ENCODE data around the gene FILIP1L.
A peak's percentile ranks its signal among the peaks of the same experiment; 100 is the strongest.

FILIP1L gene

DNA sequence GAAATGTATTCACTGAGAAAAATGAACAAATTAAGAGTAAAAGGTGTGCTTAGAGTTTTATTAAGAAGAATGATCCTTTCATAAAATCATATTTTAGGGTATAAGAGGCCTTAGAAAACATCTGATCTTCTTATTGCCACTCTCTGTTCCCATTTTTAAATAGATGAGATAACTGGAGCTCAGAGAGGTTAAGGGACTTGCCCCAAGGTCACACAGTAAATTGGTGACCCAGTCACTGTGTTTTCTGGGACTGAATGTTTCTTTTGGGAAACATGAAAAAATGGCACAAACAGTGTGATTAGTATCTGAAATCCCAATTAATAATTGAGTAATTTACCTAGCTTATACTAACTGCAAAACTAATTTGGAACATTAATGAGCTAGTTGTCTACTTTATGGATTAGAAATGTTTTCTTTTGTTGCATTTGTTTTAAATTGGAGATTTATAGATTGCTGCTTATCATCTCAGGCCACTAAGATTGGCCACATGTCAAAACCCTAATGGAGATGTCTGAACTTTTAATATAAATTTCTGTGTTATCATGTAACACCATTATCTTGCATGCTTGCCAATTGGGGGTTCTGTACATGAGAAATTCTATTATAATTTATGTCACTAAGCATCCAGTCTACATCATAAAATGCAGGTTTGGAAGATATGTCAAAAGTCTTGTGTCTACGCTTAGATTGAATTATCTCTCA is 231.7 kb downstream of the FILIP1L start:
- ATAC-seq (replicated peaks): no peak

DNA sequence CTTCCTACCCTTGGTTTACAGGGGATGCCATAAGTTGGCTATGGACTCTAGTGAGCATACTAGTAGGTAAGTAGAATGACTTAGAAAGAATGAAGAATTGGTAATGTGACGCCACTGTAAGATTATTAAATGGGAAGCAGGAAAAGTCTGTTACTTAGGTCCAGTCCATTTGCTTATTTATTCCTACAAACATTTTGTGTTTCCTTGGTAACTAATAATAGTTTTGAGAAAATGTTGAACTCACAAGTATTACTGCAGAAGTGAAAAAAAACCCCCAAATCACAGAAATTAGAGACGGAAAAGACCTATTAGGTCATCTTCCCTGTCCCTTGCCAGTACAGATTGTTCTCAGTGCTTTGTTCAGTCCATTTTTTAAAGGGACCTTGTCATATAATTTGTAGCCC is 233.2 kb downstream of the FILIP1L start:
- Mint-ChIP-seq H3K4me1 (peaks cover 16 to 44% of the 10 kb centered on the region in 2 donors), H3K9me3 (no peaks in the 10 kb centered on the region), H3K27ac (no peak overlapping the region), H3K36me3 (peaks cover 4 to 7% of the 10 kb centered on the region in 2 donors), H3K27me3 (no peaks in the 10 kb centered on the region), H3K4me3 (no peak overlapping the region)
- no peak for ATAC-seq (replicated peaks)
- DNase-seq: no peak

More for the DNA sequence above, 231.7 kb downstream of the FILIP1L start:
- no peak for DNase-seq
- H3K36me3 Mint-ChIP-seq: peaks cover 5 to 8% of the 10 kb centered on the region in 2 donors
- H3K4me1 Mint-ChIP-seq: peaks cover 12 to 31% of the 10 kb centered on the region in 2 donors
- H3K27ac Mint-ChIP-seq: no peak overlapping the region
- no peak overlapping the region for H3K4me3 Mint-ChIP-seq
- no peaks in the 10 kb centered on the region for H3K27me3 Mint-ChIP-seq
- H3K9me3 Mint-ChIP-seq: no peaks in the 10 kb centered on the region

DNA sequence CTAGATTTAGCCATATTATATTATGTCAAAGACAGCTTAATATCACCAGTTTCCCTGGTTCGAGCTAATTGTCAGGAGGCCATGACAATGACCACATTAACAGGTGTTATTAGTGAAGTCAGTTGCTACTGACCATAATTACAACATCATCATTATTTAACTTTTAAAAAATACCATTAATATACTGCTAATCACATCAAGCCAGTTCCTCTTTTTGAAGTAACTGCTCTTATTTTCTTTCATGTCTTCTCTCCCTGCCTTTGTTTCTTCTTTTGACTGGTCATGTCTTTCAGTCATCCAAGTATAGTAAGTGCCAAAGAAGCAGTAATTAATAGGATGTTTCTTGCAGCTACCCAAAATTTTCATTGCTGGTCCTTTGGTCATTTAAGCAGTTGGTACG is 235.0 kb downstream of the FILIP1L start:
- no peak overlapping the region for H3K27ac Mint-ChIP-seq
- H3K4me3 Mint-ChIP-seq: no peak overlapping the region
- ATAC-seq (replicated peaks) (no peak), DNase-seq (no peak)
- H3K9me3 Mint-ChIP-seq: no peaks in the 10 kb centered on the region
- H3K36me3 Mint-ChIP-seq: no peaks in the 10 kb centered on the region
- no peaks in the 10 kb centered on the region for H3K27me3 Mint-ChIP-seq
- peaks cover 15 to 38% of the 10 kb centered on the region in 2 donors for H3K4me1 Mint-ChIP-seq

DNA sequence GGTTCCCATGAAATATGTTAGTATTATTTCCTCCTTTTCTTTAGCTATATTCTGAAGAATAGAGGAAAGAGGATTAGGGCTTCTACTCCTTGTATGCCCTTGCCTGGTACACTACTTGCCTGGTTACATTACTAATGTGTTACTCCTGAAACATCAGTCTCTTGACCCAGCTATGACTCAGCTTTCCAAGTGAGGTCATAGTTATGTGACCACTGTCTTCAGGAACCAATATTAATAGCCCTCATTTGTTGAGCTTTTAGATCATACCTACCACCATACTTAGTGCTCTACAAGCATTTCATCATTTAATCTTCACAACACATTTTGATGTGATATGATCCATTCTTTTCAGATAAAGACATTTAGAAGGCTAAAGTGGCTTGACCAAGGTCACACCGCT is 236.3 kb downstream of the FILIP1L start:
- no peaks in the 10 kb centered on the region for H3K36me3 Mint-ChIP-seq
- no peaks in the 10 kb centered on the region for H3K9me3 Mint-ChIP-seq
- ATAC-seq (replicated peaks): peak in 1 of 2 donors; percentile 48
- peak overlapping the region; percentile 11 for H3K27ac Mint-ChIP-seq
- peaks cover 15 to 43% of the 10 kb centered on the region in 2 donors for H3K4me1 Mint-ChIP-seq
- no peak for DNase-seq
- no peaks in the 10 kb centered on the region for H3K27me3 Mint-ChIP-seq
- H3K4me3 Mint-ChIP-seq: no peak overlapping the region

DNA sequence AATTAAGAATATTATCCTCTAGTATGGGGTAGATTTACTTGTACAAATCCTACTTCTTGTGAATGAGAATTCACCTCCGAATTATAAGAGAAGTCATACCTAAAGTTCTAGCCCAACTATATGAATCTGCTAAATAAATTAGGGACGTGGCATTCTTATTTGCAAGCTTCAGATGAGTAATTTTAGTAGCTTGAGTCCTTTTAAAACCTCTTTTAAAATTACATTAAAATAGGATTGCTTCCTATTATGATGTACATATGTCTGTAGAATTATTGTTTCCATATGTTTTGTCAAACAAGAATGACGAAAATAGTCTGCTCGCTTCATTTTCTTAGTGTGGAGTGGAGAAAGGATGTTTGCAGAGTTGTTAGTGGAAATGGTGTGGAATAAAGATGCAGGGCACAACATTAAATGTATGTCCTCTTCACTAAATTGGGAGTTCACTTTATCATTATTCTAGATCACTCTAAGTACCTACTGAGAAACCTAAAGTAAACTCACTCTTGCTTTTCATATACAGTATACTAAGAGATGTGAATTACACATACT is 237.2 kb downstream of the FILIP1L start:
- peaks cover 20 to 47% of the 10 kb centered on the region in 2 donors for H3K4me1 Mint-ChIP-seq
- no peaks in the 10 kb centered on the region for H3K9me3 Mint-ChIP-seq
- no peak for ATAC-seq (replicated peaks)
- no peak overlapping the region for H3K4me3 Mint-ChIP-seq
- no peak overlapping the region for H3K27ac Mint-ChIP-seq
- DNase-seq: no peak
- no peaks in the 10 kb centered on the region for H3K36me3 Mint-ChIP-seq
- no peaks in the 10 kb centered on the region for H3K27me3 Mint-ChIP-seq

DNA sequence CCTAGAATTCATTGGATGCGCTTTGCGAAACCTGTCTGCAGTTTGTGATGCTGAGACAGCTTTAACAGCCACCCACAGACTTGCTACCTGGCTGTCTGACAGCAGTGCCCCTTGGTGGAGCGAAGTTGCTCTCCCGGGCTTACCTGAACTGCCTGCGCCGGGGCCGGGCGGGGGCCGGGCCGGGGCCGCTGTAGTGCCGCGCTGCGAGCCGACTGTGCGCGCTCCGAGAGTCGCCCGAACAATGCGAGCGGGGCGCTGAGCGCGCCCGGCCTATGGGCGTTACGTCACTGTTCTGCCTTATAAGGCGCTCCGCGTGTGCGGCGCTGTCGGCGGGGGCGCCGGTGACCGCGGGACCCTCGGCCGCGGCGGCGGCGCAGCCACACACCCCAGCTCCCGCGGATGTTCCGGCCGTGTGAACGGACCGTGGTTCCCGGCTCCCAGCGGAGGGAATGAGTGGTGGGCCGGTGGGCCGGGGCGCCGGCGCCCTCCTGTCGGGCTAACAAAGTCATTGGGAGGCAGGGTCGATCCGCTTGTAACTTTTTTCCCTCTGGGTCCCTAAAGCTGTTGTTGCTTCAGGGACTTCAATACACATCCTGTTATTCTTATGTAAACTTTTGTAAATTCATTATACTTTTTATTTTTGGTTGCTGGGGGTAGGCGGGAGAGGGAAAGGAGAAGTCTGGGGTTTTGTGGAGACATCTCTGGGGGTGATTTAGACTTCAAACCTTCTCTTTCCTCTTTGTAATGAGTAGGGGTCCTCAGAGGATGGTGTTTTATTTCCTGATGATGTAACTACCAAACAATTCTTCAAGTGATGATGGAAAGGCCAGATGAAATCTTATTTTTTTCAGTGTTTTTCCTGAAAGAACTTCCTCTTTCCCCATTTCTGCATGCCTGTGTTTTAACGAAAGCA is 238.1 kb downstream of the FILIP1L start:
- ATAC-seq (replicated peaks) (peak; percentile 91 to 96), DNase-seq (peak; percentile 64)
- H3K36me3 Mint-ChIP-seq: no peaks in the 10 kb centered on the region
- H3K4me1 Mint-ChIP-seq: peaks cover 19 to 43% of the 10 kb centered on the region in 2 donors
- H3K27ac Mint-ChIP-seq: peak overlapping the region; percentile 26
- peak overlapping the region; percentile 77 to 83 for H3K4me3 Mint-ChIP-seq
- no peaks in the 10 kb centered on the region for H3K27me3 Mint-ChIP-seq
- no peaks in the 10 kb centered on the region for H3K9me3 Mint-ChIP-seq

DNA sequence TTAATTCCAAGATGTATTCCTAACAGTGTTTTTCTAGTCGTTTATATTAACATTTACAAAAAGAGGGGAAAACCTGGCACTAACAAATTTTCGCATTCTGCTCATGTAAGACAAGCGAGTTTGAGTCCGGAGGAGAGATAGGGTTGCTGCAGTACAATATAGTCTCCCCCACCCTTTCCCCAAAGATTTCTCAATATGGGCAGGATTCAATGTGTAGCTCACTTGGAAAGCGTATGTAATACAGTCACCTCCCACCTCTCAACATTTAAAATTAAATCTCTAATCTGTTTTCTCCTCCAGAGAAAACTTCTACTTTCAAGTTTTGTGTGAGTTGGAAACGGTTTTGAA is 238.7 kb downstream of the FILIP1L start:
- Mint-ChIP-seq H3K36me3 (no peaks in the 10 kb centered on the region), H3K27me3 (no peaks in the 10 kb centered on the region), H3K9me3 (no peaks in the 10 kb centered on the region), H3K4me3 (peak overlapping the region; percentile 77 to 83), H3K27ac (peak overlapping the region; percentile 14), H3K4me1 (peaks cover 18 to 39% of the 10 kb centered on the region in 2 donors)
- no peak for DNase-seq
- peak; percentile 14 to 19 for ATAC-seq (replicated peaks)

DNA sequence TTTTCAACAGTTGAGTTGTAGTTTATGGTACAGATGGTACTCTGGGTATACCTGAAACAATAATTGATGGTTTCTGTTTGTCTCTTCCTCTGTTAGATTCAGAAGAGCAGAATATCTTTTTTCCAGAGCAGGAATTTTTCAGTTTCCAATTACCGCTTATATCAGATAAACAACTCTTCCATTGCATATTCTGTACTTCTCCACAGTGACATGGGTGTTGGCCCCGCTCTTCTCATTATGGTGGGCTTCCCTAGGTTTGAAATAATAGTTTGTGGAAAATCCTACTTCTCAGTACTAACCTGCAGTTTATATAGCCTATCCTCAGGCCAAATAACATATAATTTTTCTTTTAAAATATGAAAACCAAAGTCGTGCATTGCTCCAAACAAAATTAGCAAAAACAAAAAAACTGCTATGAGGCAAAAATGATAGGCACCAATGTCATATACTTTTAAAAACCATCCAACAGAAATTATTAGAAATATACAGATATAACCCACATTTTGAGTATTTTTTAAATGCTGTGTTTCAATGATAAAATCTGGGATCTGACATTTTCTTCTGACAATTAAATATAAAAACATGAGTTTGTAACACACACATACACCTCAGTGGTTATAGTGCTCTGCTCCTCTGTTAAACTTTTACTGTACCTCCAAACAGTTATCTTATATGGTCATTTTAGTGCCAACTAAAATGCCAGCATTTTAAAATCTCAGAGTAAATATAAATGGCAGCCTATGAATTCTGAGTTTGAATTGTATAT is 239.9 kb downstream of the FILIP1L start:
- ATAC-seq (replicated peaks) (no peak), DNase-seq (no peak)
- H3K36me3 Mint-ChIP-seq: no peaks in the 10 kb centered on the region
- H3K4me3 Mint-ChIP-seq: no peak overlapping the region
- H3K27ac Mint-ChIP-seq: no peak overlapping the region
- H3K4me1 Mint-ChIP-seq: peaks cover 18 to 39% of the 10 kb centered on the region in 2 donors
- H3K27me3 Mint-ChIP-seq: no peaks in the 10 kb centered on the region
- H3K9me3 Mint-ChIP-seq: no peaks in the 10 kb centered on the region

DNA sequence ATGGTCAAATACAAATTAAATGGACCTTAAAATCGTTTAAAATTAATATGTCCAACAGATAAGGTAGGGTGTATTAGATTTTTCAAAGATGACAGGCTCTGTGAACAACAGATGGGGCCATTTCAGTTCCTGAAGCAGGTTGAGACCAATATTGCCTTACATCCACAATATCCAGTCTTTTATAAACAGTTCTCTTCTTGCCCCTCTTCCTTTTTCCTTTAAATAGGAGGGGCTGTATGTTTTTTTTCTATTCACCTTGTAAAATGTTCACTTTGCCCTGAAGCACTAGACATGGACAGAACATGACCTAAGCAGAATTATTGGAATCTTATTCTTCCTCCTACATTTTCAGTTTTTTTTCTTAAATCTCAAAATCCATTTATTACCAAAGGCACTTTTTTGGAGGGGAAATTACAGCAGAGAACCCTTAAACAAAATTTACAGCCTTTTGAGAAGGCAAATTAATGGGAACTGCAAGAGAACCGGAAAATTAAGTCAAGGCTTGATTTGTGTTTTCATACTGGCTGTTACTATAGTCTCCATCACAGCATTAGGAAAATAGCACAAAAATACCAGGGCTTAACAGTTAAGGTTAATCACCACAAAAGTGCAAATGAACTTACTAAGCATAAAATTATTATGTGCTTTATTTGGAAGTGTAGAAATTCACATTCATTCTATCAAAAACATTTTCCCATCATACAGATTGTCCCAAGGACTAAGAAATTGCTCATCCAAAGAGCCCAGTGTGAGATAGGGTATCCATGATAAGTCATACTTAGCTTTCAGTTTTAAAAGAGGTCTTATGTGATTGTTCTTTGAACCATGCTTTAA is 240.8 kb downstream of the FILIP1L start:
- Mint-ChIP-seq H3K9me3 (no peaks in the 10 kb centered on the region), H3K27ac (no peak overlapping the region), H3K36me3 (peaks cover 0 to 3% of the 10 kb centered on the region in 2 donors), H3K4me1 (peaks cover 18 to 42% of the 10 kb centered on the region in 2 donors), H3K27me3 (no peaks in the 10 kb centered on the region), H3K4me3 (no peak overlapping the region)
- ATAC-seq (replicated peaks) (no peak), DNase-seq (no peak)

DNA sequence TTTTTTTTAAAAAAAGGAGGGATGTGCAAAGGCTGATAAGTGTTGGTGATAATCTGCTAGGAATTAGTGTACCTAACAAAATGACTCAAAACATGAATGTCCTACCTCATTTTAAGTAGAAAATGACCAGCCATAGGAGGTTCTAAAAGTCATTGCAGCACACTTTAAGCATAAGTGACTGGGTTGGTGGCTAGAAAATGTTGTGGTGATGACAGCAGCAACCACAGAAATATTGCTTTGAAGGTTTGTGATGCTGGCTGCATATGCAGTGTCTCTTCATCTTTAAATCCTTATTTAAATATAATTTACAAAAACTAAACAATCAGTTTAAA is 241.4 kb downstream of the FILIP1L start:
- Mint-ChIP-seq H3K4me3 (peak overlapping the region in 1 of 2 donors; percentile 47), H3K27me3 (no peaks in the 10 kb centered on the region), H3K4me1 (peaks cover 17 to 42% of the 10 kb centered on the region in 2 donors), H3K27ac (no peak overlapping the region), H3K9me3 (no peaks in the 10 kb centered on the region), H3K36me3 (peaks cover 0 to 3% of the 10 kb centered on the region in 2 donors)
- DNase-seq (no peak), ATAC-seq (replicated peaks) (peak; percentile 59 to 72)

DNA sequence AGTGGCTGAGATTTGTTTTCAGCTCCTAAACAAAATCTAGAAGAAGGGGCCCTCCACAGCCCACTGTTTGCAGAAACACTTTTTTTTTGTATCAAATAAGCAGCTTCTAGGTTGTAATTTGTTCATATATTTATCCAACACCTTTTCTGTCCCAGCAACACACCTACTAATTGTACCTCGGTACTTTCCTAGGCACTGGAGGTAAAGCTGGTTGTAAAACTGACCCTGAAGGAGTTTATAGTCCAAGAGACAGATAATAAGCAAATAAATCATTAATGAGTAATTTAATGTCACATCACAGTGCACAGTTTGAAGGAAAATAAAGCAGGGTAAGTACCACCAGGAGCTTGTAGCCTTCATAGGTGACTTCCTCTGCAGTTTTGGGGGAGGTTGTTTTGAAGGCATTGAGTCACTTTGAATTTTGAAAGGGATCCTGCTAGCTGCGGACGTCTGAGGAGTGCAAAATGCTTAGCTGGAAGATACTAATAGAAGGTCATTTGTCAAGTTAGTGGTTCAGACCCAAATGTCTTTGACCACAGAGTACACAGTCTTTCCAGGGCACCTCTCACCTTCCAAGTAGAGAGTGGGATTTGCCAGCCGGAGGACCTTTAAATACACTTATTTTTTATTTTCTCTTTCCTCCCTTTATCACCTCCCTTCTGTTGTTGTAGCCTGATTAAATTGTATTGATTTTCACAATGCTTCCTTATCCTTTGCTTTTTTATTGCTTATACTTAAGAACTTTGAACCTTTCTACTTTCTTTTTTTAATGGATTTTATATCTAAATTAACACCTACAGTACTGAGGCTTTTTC is 242.9 kb downstream of the FILIP1L start:
- Mint-ChIP-seq H3K4me1 (peaks cover 14 to 42% of the 10 kb centered on the region in 2 donors), H3K27ac (no peak overlapping the region), H3K9me3 (no peaks in the 10 kb centered on the region), H3K36me3 (peaks cover 2 to 7% of the 10 kb centered on the region in 2 donors), H3K4me3 (no peak overlapping the region), H3K27me3 (no peaks in the 10 kb centered on the region)
- DNase-seq: no peak
- no peak for ATAC-seq (replicated peaks)

DNA sequence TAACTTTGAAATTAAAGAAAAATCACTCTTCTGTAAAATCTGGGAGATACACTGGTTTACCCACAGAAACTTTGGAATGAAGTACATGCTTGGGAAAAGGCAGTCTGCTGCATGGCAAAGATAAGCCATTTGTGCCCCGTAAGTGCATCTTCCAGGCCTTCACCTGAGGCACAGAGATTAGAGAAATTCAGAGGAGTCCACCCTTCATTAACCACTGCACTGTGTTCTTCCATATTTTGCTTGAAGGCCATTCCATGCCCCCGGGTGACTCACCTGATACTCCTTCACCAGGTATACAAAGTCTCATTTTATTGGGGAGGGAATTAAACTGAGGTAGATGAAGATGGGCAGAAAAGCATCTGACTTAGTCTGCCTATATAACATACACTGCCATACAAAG is 243.6 kb downstream of the FILIP1L start:
- Mint-ChIP-seq H3K4me1 (peaks cover 18 to 46% of the 10 kb centered on the region in 2 donors), H3K4me3 (no peak overlapping the region), H3K27ac (no peak overlapping the region), H3K9me3 (no peaks in the 10 kb centered on the region), H3K27me3 (no peaks in the 10 kb centered on the region), H3K36me3 (peaks cover 4 to 7% of the 10 kb centered on the region in 2 donors)
- no peak for DNase-seq
- ATAC-seq (replicated peaks): no peak

DNA sequence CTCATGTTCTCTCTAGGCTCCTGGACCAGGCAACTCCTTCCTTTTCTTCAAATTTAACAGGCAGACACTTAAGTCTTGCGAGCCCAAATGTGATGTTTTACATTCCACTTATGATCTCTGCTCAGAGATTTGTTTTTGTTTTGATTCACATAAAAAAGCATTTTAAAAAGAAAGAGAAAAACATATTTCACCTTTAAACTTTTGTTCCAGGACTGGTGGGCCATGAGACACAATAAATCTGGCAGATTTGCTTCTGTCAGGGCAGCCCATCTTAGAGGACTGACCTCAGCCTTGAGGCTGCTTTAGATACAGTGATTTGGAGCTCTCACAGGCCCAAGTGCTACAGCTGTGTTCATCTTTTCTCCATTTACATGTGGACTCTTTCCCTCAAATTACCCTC is 244.7 kb downstream of the FILIP1L start:
- Mint-ChIP-seq H3K27ac (no peak overlapping the region), H3K9me3 (no peaks in the 10 kb centered on the region), H3K27me3 (no peaks in the 10 kb centered on the region), H3K36me3 (peaks cover 6 to 12% of the 10 kb centered on the region in 2 donors), H3K4me3 (no peak overlapping the region), H3K4me1 (peaks cover 18 to 48% of the 10 kb centered on the region in 2 donors)
- ATAC-seq (replicated peaks) (no peak), DNase-seq (no peak)

All from stimulated activated naive B cell treated with anti-CD40 and anti-IgM and Interleukin-4, amounts not matched to agents 10 μg/mL and 1 μg/mL and 100 μg/mL, for 72 hours (primary cell).